GM20000 (cell line): ENCODE measurements around the gene MAPKAPK5.
"Not testable (repeated sequence)": the region's sequence is repeated elsewhere in the genome, so short reads cannot be mapped to it uniquely, and the experiment has no call there.

ENCODE experiments used
- DNase-seq: peaks from one replicate; pipeline ENCODE4 v3.0.0; 2012; ENCODE audit warnings: low spot score
- CTCF ChIP-seq: IDR thresholded peaks from 2 replicates; pipeline ENCODE4 v1.5.1; 2012; ENCODE audit warnings: mild to moderate bottlenecking, control low read depth; ENCODE audit errors: extremely low read depth, missing control alignments

The MAPKAPK5 gene

GRCh38 chr12:111936869-111937268 is 94.8 kb downstream of the MAPKAPK5 start:
- no peak for TF ChIP-seq CTCF
- no peak for DNase-seq

GRCh38 chr12:111937429-111937828 is 95.4 kb downstream of the MAPKAPK5 start:
- no peak for TF ChIP-seq CTCF

GRCh38 chr12:111942557-111942956 is 100.5 kb downstream of the MAPKAPK5 start:
- no peak for TF ChIP-seq CTCF
- no peak for DNase-seq

More at GRCh38 chr12:111937429-111937828, 95.4 kb downstream of the MAPKAPK5 start:
- no peak for DNase-seq

- TF ChIP-seq CTCF, result no peak
- DNase-seq, result no peak
Measured at GRCh38 chr12:111943929-111944328, 101.9 kb downstream of the MAPKAPK5 start.

- DNase-seq, result not testable (repeated sequence)
Measured at GRCh38 chr12:111950961-111951676, 109.1 kb downstream of the MAPKAPK5 start.
